Skeletal muscle tissue (tissue), 4 donors: ENCODE results near the gene DGKI. TPM values are rescaled to one million over a fixed set of nuclear protein-coding genes. Genes with fewer than 3 reads are reported as not detected.
"Not testable (repeated sequence)": the region's sequence is repeated elsewhere in the genome, so short reads cannot be mapped to it uniquely, and the experiment has no call there.

Experiments used
- H3K27ac ChIP-seq: one replicate; pipeline ENCODE4 v1.7.0; 2013; ENCODE audit warnings: mild to moderate bottlenecking, low read depth, low read length, inconsistent platforms
- H3K27me3 ChIP-seq, 3 donors: one replicate each; pipeline ENCODE4 v1.7.0; 2013; ENCODE audit warnings: low read length in 3 of 3; ENCODE audit not compliant: control insufficient read depth in 3 of 3, insufficient read depth in 3 of 3
- H3K36me3 ChIP-seq, 3 donors: one replicate each; pipeline ENCODE4 v1.7.0; 2013; ENCODE audit warnings: low read length in 3 of 3; ENCODE audit not compliant: control insufficient read depth in 3 of 3, insufficient read depth in 3 of 3
- H3K4me1 ChIP-seq, 3 donors: one replicate each; pipeline ENCODE4 v1.7.0; 2013; ENCODE audit warnings: low read length in 3 of 3, mild to moderate bottlenecking in 3 of 3; ENCODE audit not compliant: control insufficient read depth in 3 of 3, insufficient read depth in 3 of 3
- H3K4me3 ChIP-seq, 3 donors: one replicate each; pipeline ENCODE4 v1.7.0; 2013; ENCODE audit warnings: low read length in 3 of 3
- H3K9ac ChIP-seq, 3 donors: one replicate each; pipeline ENCODE4 v1.7.0; 2013; ENCODE audit warnings: low read length in 3 of 3, mild to moderate bottlenecking in 3 of 3, moderate library complexity in 2 of 3, low read depth in 1 of 3
- H3K9me3 ChIP-seq, 3 donors: one replicate each; pipeline ENCODE4 v1.7.0; 2013; ENCODE audit warnings: low read length in 3 of 3; ENCODE audit not compliant: control insufficient read depth in 3 of 3
- total RNA-seq: library from RNA; depleted of rRNA; stranded (reverse); fragments of >200 nt; gene quantifications from one replicate; pipeline ENCODE4 v1.2.3, GENCODE V29; 2014
- donor health status: Osteomylitis.

DGKI gene
- total RNA-seq, 1 donor from 2014 or later, result 1.0 TPM

DNA sequence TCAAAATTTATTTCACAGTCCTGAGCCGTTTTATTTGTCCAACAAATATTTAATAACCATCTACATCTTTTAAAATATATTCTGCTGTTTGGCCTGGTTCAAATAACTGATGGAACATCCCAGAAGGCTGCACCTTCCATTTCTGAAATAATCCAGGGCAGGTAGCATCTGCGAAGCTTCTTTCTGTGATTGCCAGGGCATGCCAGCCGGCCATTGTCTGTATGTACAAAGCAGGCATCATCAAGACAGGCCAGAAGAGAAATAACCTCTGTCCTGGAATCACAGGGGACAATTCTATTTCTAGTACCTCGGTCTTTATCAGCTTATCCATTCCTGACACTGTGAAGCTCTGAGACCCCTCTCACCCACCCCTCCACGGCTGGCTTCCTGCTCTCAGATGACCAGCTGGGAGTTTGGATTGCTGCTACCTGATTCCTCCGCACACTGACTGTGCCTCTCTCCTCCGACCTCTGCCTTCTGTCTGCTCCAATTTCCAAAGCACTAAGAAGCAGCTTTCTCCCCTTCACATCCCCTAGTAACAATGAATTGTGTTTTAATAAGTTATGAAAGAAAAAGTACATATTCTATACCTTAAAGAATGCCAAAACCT is 8.0 kb downstream of the DGKI start:
- Histone ChIP-seq H3K4me1 (no peaks in the 10 kb centered on the region), H3K9me3 (no peaks in the 10 kb centered on the region), H3K4me3 (no peak overlapping the region), H3K9ac (no peak overlapping the region), H3K27ac (no peak overlapping the region), H3K36me3 (no peaks in the 10 kb centered on the region), H3K27me3 (peaks cover 0 to 1% (median under 1%) of the 10 kb centered on the region in 3 donors)

DNA sequence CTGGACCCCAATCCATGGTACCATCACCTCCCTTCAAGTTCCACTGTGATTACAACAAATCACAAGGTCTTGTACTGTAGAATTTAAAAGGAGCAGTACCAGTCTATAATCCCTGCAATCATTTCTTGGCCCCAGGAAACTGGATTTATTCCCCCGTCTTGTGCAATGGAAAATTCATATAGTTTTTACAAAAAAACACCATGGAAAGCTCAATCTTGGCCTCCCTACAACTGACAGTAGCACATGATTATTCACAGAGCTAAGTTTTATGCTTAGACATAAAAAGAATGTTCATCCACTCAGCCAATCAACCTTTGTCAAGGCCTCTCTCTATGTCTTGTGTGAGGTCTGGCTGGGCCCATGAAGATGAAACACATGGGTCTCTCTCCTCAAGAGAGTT is 10.2 kb downstream of the DGKI start:
- Histone ChIP-seq H3K4me3 (no peak overlapping the region), H3K27ac (no peak overlapping the region), H3K4me1 (no peaks in the 10 kb centered on the region)

DNA sequence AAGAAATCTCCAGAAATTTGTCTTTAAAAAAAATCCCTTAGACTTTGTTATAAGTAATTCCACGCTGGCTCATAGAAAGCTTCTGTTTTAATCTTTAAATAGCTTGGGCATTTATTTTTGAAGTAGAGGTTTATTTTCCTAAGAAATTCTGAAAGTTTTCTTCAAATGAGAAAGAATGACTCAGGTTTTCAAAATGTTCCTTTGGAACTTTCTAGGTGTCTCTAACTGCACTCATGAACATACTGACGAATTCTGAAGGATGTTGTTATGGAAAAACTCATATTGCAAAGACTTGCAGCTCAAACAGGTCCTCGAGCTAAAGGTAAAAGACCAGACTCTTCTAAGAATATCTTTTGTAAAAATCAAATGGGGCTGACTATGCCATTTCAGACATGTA is 10.7 kb downstream of the DGKI start:
- Histone ChIP-seq H3K36me3 (no peaks in the 10 kb centered on the region), H3K9me3 (no peaks in the 10 kb centered on the region), H3K27me3 (no peaks in the 10 kb centered on the region), H3K4me1 (no peaks in the 10 kb centered on the region), H3K4me3 (no peak overlapping the region), H3K9ac (no peak overlapping the region), H3K27ac (no peak overlapping the region)

More for the DNA sequence above, 10.2 kb downstream of the DGKI start:
- H3K9ac ChIP-seq, result no peak overlapping the region
- no peaks in the 10 kb centered on the region for H3K27me3 ChIP-seq
- no peaks in the 10 kb centered on the region for H3K36me3 ChIP-seq
- no peaks in the 10 kb centered on the region for H3K9me3 ChIP-seq

DNA sequence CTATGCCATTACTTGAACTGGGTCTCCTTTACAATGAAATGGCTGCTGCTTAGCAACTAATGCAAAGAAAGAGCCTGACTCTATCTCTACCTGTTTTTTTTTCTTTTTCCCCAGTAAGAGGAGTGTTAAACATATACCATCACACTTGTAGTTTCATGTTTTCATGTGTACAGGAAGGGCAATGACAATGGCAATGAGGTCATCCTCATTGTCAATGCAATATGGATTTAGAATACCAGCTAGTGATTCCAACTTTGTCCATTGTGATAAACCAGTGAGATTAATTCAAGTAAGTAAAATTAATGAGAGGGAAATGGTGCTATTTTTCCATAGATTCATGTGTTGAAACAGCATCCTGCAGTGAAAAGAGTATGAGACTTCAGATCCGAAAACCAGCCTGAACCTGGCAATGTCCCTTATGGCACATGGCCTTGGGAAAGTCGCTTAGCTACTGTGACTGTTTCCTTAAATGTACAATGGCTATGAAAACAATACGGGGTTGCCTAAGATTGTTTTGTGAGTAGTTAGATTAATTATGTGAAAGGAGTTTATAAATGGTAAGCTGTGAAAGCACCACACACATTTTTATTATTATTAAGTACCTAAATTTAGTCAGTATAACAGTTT is 11.2 kb downstream of the DGKI start:
- no peaks in the 10 kb centered on the region for H3K36me3 ChIP-seq
- H3K9ac ChIP-seq, result no peak overlapping the region
- H3K9me3 ChIP-seq, result no peaks in the 10 kb centered on the region
- no peaks in the 10 kb centered on the region for H3K4me1 ChIP-seq
- H3K27ac ChIP-seq, result no peak overlapping the region
- H3K27me3 ChIP-seq, result no peaks in the 10 kb centered on the region
- no peak overlapping the region for H3K4me3 ChIP-seq

DNA sequence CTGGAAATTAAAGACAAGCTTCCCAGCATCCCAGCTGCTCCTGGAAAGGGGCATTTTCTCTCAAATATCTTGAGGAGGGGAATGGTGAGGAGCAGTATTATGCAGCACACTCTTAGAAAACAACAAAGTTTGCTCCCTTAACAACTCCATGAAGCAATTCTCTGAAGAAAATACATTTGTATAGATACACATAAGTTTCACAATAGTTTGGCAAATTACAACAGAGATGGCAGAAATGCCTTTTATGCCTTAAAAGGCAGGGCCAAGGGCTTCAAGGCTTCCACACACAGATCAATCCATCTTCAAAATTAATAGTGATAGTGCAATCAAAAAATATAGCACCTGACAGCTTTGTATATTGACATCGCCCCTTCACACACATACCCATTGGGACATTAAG is 12.2 kb downstream of the DGKI start:
- Histone ChIP-seq H3K27ac (no peak overlapping the region), H3K4me1 (no peaks in the 10 kb centered on the region), H3K9ac (no peak overlapping the region), H3K9me3 (no peaks in the 10 kb centered on the region), H3K36me3 (no peaks in the 10 kb centered on the region), H3K4me3 (no peak overlapping the region), H3K27me3 (no peaks in the 10 kb centered on the region)

DNA sequence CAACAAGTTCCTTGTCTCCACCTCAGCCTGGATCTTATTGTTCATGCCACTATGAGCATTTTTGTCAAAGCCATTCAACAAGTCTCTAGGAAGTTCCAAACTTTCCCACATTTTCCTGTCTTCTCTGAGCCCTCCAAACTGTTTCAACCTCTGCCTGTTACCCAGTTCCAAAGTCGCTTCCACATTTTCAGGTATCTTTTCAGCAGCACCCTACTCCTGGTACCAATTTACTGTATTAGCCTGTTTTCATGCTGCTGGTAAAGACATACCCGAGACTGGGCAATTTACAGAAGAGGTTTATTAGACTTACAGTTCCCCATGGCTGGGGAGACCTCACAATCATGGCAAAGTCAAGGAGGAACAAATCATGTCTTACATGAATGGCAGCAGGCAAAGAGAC is 13.8 kb downstream of the DGKI start:
- not testable (repeated sequence) for H3K36me3 ChIP-seq, H3K4me1 ChIP-seq, H3K27me3 ChIP-seq, H3K27ac ChIP-seq, H3K4me3 ChIP-seq, H3K9ac ChIP-seq, H3K9me3 ChIP-seq

DNA sequence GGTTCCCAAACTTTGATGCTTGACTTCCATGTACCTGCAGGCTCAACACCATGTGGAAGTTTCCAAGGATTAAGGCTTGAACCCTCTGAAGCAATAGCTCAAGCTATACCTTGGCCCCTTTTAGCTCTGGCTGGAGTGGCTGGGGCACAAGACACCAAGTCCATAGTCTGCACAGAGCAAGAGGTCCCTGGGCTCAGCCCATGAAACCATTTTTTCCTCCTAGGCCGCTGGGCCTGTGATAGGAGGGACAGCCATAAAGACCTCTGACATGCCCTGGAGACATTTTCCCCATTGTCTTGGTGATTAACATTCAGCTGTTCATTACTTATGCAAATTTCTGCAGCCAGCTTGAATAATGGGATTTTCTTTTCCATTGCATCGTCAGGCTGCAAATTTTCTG is 14.4 kb downstream of the DGKI start:
- Histone ChIP-seq H3K36me3 (no peaks in the 10 kb centered on the region), H3K4me1 (peaks cover 0 to 3% (median 0%) of the 10 kb centered on the region in 3 donors), H3K27ac (no peak overlapping the region), H3K4me3 (no peak overlapping the region), H3K27me3 (no peaks in the 10 kb centered on the region), H3K9ac (no peak overlapping the region), H3K9me3 (no peaks in the 10 kb centered on the region)

DNA sequence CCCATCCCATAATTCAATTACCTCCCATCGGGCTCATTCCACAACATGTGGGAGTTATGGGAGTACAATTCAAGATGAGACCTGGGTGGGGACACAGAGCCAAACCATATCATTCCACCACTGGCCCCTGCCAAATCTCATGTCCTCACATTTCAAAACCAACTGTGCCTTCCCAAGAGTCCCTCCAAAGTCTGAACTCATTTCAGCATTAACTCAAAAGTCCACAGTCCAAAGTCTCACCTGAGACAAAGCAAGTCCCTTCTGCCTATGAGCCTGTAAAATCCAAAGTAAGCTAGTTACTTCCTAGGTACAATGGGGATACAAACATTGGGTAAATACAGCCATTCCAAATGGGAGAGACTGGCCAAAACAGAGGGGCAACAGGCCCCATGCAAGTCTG is 15.2 kb downstream of the DGKI start:
- H3K4me3 ChIP-seq, H3K9me3 ChIP-seq, H3K4me1 ChIP-seq, H3K27ac ChIP-seq, H3K9ac ChIP-seq, H3K36me3 ChIP-seq, H3K27me3 ChIP-seq: not testable (repeated sequence)

DNA sequence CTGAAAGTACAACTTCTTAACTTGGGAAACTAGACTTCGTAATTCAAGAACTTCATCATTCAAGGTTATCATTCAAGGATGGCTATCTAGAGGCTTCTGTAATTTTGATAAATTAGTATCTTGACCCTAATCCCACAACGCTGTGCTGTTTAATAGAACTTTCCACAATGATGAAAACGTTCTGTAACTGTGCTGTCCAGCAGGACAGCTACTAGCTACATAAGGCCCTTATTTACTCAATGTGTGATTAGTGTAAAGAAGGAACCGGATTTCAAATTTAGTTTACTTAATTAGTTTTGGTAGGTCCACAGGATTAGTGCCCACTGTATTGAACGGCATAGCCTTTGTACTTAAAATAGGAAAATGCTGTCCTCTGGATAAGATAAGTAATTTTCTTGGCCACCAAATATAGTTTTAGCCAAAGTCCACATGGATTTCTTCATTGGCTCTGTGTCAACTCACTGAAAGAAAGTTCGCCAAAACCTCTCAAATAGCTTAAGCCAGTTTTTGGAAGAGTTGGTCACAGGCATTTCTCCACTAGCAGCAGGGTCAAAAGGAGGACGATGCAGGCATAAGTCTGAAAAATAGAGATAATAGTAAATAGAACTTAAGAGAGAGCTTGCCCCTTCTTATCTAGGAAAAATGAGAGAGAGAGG is 17.3 kb downstream of the DGKI start:
- peaks cover 0 to 3% (median 0%) of the 10 kb centered on the region in 3 donors for H3K4me1 ChIP-seq
- H3K9ac ChIP-seq, result no peak overlapping the region
- H3K9me3 ChIP-seq, result no peaks in the 10 kb centered on the region
- no peaks in the 10 kb centered on the region for H3K36me3 ChIP-seq
- no peak overlapping the region for H3K4me3 ChIP-seq
- no peak overlapping the region for H3K27ac ChIP-seq
- no peaks in the 10 kb centered on the region for H3K27me3 ChIP-seq

DNA sequence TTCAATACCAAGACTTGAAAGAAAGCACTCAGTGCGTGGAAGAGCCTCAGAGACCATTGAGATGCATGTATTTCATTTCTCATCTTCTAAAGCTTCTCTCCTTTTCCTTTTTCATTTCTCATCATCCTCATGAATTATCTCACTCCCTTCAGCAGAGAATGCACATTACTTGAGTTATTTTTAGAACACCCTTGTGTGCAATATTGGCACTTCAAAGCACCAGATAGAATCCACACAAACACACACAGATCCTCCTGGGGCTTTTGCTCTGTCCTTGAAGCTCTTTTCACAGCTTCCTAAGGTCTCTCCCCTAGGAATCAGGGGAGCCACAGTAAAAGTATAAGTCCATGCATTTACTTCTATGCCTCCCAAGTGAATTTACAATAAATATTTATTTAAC is 18.3 kb downstream of the DGKI start:
- Histone ChIP-seq H3K27ac (no peak overlapping the region), H3K4me1 (peaks cover 0 to 3% (median 0%) of the 10 kb centered on the region in 3 donors), H3K36me3 (no peaks in the 10 kb centered on the region), H3K9me3 (no peaks in the 10 kb centered on the region), H3K9ac (no peak overlapping the region), H3K4me3 (no peak overlapping the region), H3K27me3 (no peaks in the 10 kb centered on the region)
